GM23338 (cell line): ENCODE measurements around the gene MLC1. TPM values are rescaled to one million over a fixed set of nuclear protein-coding genes. Genes with fewer than 3 reads are reported as not detected.

ENCODE experiments used
- ATAC-seq: fragments of 200-7000 bp; cut with Tn5 transposase; 3 replicates; pipeline ENCODE4 v1.9.1; 2020
- DNase-seq: peaks from one replicate; pipeline ENCODE4 v3.0.0-alpha.2; 2015; ENCODE audit warnings: low spot score
- H2AFZ ChIP-seq: fragments of 200-600 bp; sonication (generic); 2 replicates; pipeline ENCODE4 v1.8.0; 2016; ENCODE audit warnings: antibody characterized with exemption, mild to moderate bottlenecking, moderate library complexity
- H3F3A ChIP-seq: fragments of 200-600 bp; sonication (generic); replicated peaks from 2 replicates; pipeline ENCODE4 v1.8.0; 2017; ENCODE audit warnings: antibody characterized with exemption, mixed run types, low read depth
- H3K27ac ChIP-seq: fragments of 200-600 bp; sonication (generic); 2 replicates; pipeline ENCODE4 v1.6.1; 2016; ENCODE audit warnings: low read depth
- H3K27me3 ChIP-seq: fragments of 200-600 bp; sonication (generic); 2 replicates; pipeline ENCODE4 v1.8.0; 2016; ENCODE audit warnings: mild to moderate bottlenecking, mixed run types, moderate library complexity; ENCODE audit not compliant: insufficient read depth
- H3K36me3 ChIP-seq: fragments of 200-600 bp; sonication (generic); 2 replicates; pipeline ENCODE4 v1.8.0; 2016; ENCODE audit warnings: mild to moderate bottlenecking; ENCODE audit not compliant: insufficient read depth
- H3K4me1 ChIP-seq: fragments of 200-600 bp; sonication (generic); 2 replicates; pipeline ENCODE4 v1.8.0; 2016; ENCODE audit warnings: mild to moderate bottlenecking, moderate library complexity; ENCODE audit not compliant: insufficient read depth
- H3K4me2 ChIP-seq: fragments of 200-600 bp; sonication (generic); 2 replicates; pipeline ENCODE4 v1.7.1; 2017; ENCODE audit warnings: mixed run types
- H3K4me3 ChIP-seq: fragments of 200-600 bp; sonication (generic); 2 replicates; pipeline ENCODE4 v1.6.1; 2016; ENCODE audit warnings: mixed run types
- H3K79me2 ChIP-seq: fragments of 200-600 bp; sonication (generic); replicated peaks from 2 replicates; pipeline ENCODE4 v1.8.0; 2017; ENCODE audit warnings: mild to moderate bottlenecking; ENCODE audit not compliant: insufficient read depth
- H3K9me2 ChIP-seq: fragments of 200-600 bp; sonication (generic); 2 replicates; pipeline ENCODE4 v1.8.0; 2017; ENCODE audit not compliant: insufficient read depth
- H4K20me1 ChIP-seq: fragments of 200-600 bp; sonication (generic); replicated peaks from 2 replicates; pipeline ENCODE4 v1.8.0; 2017; ENCODE audit warnings: mild to moderate bottlenecking; ENCODE audit not compliant: insufficient read depth
- H3K27ac Mint-ChIP-seq: 2 replicates; pipeline ENCODE4 v1.8.0; 2020; ENCODE audit warnings: inconsistent platforms, mild to moderate bottlenecking, moderate library complexity, mixed read lengths
- H3K27me3 Mint-ChIP-seq: 3 replicates; pipeline ENCODE4 v1.8.0; 2022; ENCODE audit warnings: low read depth, mild to moderate bottlenecking, moderate library complexity, mixed read lengths, inconsistent platforms; ENCODE audit not compliant: insufficient read depth, poor library complexity
- H3K36me3 Mint-ChIP-seq: 3 replicates; pipeline ENCODE4 v1.8.0; 2021; ENCODE audit warnings: low read depth, mild to moderate bottlenecking, inconsistent platforms, moderate library complexity, mixed read lengths
- H3K4me1 Mint-ChIP-seq: 3 replicates; pipeline ENCODE4 v1.8.0; 2020; ENCODE audit warnings: mild to moderate bottlenecking, inconsistent platforms, mixed read lengths
- H3K4me3 Mint-ChIP-seq: 3 replicates; pipeline ENCODE4 v1.8.0; 2021; ENCODE audit warnings: moderate library complexity, mild to moderate bottlenecking, inconsistent platforms, mixed read lengths
- H3K9me3 Mint-ChIP-seq: 3 replicates; pipeline ENCODE4 v1.8.0; 2020; ENCODE audit warnings: moderate library complexity, mild to moderate bottlenecking, inconsistent platforms, mixed read lengths
- CREB1 ChIP-seq: fragments of 250-450 bp; sonication (Bioruptor Pico); IDR thresholded peaks from 2 replicates; pipeline ENCODE4 v1.5.0; 2020; ENCODE audit warnings: low read depth, mild to moderate bottlenecking, moderate library complexity
- CTCF ChIP-seq, 2 experiments: fragments of 200-600 bp in 1 of 2; sonication (generic) in 1 of 2; conservative IDR thresholded peaks; 2 replicates each; pipeline versions ENCODE4 v1.5.1 to v1.6.1; 2016 to 2017; ENCODE audit warnings: antibody characterized with exemption in 2 of 2, low read depth in 2 of 2, mild to moderate bottlenecking in 2 of 2, moderate library complexity in 1 of 2
- EZH2 ChIP-seq: fragments of 200-600 bp; sonication (generic); IDR thresholded peaks from one replicate; pipeline ENCODE4 v1.8.0; 2017; ENCODE audit warnings: antibody characterized with exemption, mild to moderate bottlenecking, low read depth; ENCODE audit not compliant: unreplicated experiment
- EZH2phosphoT487 ChIP-seq: fragments of 200-600 bp; sonication (generic); IDR thresholded peaks from one replicate; pipeline ENCODE4 v1.8.1; 2018; ENCODE audit warnings: antibody characterized with exemption; ENCODE audit not compliant: unreplicated experiment
- JUNB ChIP-seq: IDR thresholded peaks from one replicate; pipeline ENCODE4 v1.6.1; 2016; ENCODE audit warnings: antibody characterized with exemption; ENCODE audit not compliant: unreplicated experiment
- NANOG ChIP-seq: IDR thresholded peaks from 2 replicates; pipeline ENCODE4 v1.6.1; 2016; ENCODE audit warnings: antibody characterized with exemption, borderline replicate concordance
- POLR2AphosphoS5 ChIP-seq: IDR thresholded peaks from 2 replicates; pipeline ENCODE4 v1.6.1; 2016; ENCODE audit warnings: antibody characterized with exemption, low read depth
- STAT1 ChIP-seq: IDR thresholded peaks from one replicate; pipeline ENCODE4 v1.6.1; 2016; ENCODE audit warnings: antibody characterized with exemption; ENCODE audit not compliant: unreplicated experiment
- ZNF114 ChIP-seq: fragments of 250-450 bp; sonication (Bioruptor Pico); IDR thresholded peaks from 2 replicates; pipeline ENCODE4 v1.5.0; 2020; ENCODE audit warnings: mild to moderate bottlenecking, moderate library complexity
- ZNF331 ChIP-seq: fragments of 250-450 bp; sonication (Bioruptor Pico); IDR thresholded peaks from 2 replicates; pipeline ENCODE4 v1.5.0; 2020; ENCODE audit warnings: low read depth, mild to moderate bottlenecking, moderate library complexity
- polyA plus RNA-seq: library from polyadenylated mRNA; unstranded; fragments of >200 nt; fragmentation: Nextera tagmentation; extraction: Ambion mirVana; gene quantifications from 2 replicates; pipeline ENCODE4 v1.2.1, GENCODE V29; 2016
- total RNA-seq: library from RNA; depleted of rRNA; stranded (reverse); fragments of >200 nt; shearing (Covaris generic); gene quantifications from 2 replicates; pipeline ENCODE4 v1.2.3, GENCODE V29; 2014
- TF ChIP-seq, protein P1 (sequence below): fragments of 250-450 bp; sonication (Bioruptor Pico); IDR thresholded peaks from 2 replicates; pipeline ENCODE4 v1.5.0; 2020; ENCODE audit warnings: mild to moderate bottlenecking, moderate library complexity
- TF ChIP-seq, protein P2 (sequence below): IDR thresholded peaks from 2 replicates; pipeline ENCODE4 v1.6.1; 2016; ENCODE audit warnings: antibody characterized with exemption
- TF ChIP-seq, protein P3 (sequence below): IDR thresholded peaks from one replicate; pipeline ENCODE4 v1.6.1; 2018; ENCODE audit warnings: antibody characterized with exemption; ENCODE audit not compliant: unreplicated experiment

Gene MLC1
- total and polyA plus RNA-seq, 2 experiments from 2014 or later, result not detected

DNA sequence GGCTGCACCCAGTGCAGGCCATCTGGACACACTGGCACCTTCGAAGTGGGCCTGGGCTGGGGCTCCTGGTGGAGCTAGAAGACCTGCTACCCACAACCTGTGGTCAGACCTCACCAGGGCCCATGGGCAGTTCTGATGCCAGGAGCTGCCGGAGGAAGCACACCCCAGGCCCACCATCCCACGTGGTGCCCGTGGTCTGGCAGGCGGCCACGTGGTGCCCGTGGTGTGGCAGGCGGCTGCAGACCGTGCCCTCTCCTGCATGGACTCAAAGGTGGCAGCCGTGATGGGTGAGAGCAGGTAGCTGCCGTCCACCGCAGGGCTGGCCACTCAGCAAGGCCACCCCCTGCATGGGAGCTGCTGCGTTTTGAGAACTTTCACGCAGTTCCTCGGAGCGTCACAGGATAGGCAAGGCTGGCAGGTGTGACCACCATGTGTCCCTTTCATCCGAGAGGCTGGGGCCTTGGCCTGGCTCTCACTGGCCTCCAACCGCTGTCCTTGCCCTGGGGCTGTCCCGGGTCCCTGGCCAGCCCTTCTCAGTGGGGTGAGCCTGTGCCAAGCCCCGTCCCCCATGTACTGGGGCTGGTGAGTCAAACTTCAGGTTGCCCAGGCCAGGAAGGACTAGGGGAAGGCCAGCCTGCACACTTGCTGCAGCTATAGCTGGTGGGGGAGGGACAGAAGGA, 68.8 kb downstream of the MLC1 start:
- H3K27me3 ChIP-seq, result peaks cover 55% of the 10 kb centered on the region
- H3K4me1 Mint-ChIP-seq, result peaks cover 6% of the 10 kb centered on the region; the same call in 2 of the 3 replicates

More for the DNA sequence above, 68.8 kb downstream of the MLC1 start:
- Histone ChIP-seq H3K4me2 (no peak overlapping the region), H3K9me2 (no peaks in the 10 kb centered on the region), H3F3A (no peaks in the 10 kb centered on the region), H3K36me3 (no peaks in the 10 kb centered on the region), H3K27ac (no peak overlapping the region), H3K79me2 (no peaks in the 10 kb centered on the region), H2AFZ (no peak overlapping the region), H4K20me1 (no peaks in the 10 kb centered on the region), H3K4me1 (no peaks in the 10 kb centered on the region), H3K4me3 (no peak overlapping the region)
- no peaks in the 10 kb centered on the region for H3K36me3 Mint-ChIP-seq
- no peaks in the 10 kb centered on the region for H3K9me3 Mint-ChIP-seq
- no peak overlapping the region for H3K27ac Mint-ChIP-seq
- H3K4me3 Mint-ChIP-seq, result no peak overlapping the region
- peaks cover 29% of the 10 kb centered on the region for H3K27me3 Mint-ChIP-seq
- no peak for ATAC-seq
- no peak for DNase-seq
- TF ChIP-seq JUNB, result no peak
- no peak for TF ChIP-seq EZH2
- no peak for TF ChIP-seq ZNF331 (CRISPR knock-in tag)
- TF ChIP-seq, protein P1, sequence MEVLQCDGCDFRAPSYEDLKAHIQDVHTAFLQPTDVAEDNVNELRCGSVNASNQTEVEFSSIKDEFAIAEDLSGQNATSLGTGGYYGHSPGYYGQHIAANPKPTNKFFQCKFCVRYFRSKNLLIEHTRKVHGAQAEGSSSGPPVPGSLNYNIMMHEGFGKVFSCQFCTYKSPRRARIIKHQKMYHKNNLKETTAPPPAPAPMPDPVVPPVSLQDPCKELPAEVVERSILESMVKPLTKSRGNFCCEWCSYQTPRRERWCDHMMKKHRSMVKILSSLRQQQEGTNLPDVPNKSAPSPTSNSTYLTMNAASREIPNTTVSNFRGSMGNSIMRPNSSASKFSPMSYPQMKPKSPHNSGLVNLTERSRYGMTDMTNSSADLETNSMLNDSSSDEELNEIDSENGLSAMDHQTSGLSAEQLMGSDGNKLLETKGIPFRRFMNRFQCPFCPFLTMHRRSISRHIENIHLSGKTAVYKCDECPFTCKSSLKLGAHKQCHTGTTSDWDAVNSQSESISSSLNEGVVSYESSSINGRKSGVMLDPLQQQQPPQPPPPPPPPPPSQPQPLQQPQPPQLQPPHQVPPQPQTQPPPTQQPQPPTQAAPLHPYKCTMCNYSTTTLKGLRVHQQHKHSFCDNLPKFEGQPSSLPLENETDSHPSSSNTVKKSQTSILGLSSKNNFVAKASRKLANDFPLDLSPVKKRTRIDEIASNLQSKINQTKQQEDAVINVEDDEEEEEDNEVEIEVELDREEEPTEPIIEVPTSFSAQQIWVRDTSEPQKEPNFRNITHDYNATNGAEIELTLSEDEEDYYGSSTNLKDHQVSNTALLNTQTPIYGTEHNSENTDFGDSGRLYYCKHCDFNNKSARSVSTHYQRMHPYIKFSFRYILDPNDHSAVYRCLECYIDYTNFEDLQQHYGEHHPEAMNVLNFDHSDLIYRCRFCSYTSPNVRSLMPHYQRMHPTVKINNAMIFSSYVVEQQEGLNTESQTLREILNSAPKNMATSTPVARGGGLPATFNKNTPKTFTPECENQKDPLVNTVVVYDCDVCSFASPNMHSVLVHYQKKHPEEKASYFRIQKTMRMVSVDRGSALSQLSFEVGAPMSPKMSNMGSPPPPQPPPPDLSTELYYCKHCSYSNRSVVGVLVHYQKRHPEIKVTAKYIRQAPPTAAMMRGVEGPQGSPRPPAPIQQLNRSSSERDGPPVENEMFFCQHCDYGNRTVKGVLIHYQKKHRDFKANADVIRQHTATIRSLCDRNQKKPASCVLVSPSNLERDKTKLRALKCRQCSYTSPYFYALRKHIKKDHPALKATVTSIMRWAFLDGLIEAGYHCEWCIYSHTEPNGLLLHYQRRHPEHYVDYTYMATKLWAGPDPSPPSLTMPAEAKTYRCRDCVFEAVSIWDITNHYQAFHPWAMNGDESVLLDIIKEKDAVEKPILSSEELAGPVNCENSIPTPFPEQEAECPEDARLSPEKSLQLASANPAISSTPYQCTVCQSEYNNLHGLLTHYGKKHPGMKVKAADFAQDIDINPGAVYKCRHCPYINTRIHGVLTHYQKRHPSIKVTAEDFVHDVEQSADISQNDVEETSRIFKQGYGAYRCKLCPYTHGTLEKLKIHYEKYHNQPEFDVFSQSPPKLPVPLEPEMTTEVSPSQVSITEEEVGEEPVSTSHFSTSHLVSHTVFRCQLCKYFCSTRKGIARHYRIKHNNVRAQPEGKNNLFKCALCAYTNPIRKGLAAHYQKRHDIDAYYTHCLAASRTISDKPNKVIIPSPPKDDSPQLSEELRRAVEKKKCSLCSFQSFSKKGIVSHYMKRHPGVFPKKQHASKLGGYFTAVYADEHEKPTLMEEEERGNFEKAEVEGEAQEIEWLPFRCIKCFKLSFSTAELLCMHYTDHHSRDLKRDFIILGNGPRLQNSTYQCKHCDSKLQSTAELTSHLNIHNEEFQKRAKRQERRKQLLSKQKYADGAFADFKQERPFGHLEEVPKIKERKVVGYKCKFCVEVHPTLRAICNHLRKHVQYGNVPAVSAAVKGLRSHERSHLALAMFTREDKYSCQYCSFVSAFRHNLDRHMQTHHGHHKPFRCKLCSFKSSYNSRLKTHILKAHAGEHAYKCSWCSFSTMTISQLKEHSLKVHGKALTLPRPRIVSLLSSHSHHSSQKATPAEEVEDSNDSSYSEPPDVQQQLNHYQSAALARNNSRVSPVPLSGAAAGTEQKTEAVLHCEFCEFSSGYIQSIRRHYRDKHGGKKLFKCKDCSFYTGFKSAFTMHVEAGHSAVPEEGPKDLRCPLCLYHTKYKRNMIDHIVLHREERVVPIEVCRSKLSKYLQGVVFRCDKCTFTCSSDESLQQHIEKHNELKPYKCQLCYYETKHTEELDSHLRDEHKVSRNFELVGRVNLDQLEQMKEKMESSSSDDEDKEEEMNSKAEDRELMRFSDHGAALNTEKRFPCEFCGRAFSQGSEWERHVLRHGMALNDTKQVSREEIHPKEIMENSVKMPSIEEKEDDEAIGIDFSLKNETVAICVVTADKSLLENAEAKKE (CRISPR knock-in tag), result no peak
- TF ChIP-seq STAT1, result no peak
- TF ChIP-seq EZH2phosphoT487, result no peak
- TF ChIP-seq CTCF (conservative IDR thresholded peaks at IDR 0.05; ENCODE audit: low read depth in 2 of 2), result no peak
- no peak for TF ChIP-seq CREB1
- no peak for TF ChIP-seq ZNF114 (CRISPR knock-in tag)
- TF ChIP-seq, protein P2, sequence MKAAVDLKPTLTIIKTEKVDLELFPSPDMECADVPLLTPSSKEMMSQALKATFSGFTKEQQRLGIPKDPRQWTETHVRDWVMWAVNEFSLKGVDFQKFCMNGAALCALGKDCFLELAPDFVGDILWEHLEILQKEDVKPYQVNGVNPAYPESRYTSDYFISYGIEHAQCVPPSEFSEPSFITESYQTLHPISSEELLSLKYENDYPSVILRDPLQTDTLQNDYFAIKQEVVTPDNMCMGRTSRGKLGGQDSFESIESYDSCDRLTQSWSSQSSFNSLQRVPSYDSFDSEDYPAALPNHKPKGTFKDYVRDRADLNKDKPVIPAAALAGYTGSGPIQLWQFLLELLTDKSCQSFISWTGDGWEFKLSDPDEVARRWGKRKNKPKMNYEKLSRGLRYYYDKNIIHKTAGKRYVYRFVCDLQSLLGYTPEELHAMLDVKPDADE, result no peak
- TF ChIP-seq, protein P3, sequence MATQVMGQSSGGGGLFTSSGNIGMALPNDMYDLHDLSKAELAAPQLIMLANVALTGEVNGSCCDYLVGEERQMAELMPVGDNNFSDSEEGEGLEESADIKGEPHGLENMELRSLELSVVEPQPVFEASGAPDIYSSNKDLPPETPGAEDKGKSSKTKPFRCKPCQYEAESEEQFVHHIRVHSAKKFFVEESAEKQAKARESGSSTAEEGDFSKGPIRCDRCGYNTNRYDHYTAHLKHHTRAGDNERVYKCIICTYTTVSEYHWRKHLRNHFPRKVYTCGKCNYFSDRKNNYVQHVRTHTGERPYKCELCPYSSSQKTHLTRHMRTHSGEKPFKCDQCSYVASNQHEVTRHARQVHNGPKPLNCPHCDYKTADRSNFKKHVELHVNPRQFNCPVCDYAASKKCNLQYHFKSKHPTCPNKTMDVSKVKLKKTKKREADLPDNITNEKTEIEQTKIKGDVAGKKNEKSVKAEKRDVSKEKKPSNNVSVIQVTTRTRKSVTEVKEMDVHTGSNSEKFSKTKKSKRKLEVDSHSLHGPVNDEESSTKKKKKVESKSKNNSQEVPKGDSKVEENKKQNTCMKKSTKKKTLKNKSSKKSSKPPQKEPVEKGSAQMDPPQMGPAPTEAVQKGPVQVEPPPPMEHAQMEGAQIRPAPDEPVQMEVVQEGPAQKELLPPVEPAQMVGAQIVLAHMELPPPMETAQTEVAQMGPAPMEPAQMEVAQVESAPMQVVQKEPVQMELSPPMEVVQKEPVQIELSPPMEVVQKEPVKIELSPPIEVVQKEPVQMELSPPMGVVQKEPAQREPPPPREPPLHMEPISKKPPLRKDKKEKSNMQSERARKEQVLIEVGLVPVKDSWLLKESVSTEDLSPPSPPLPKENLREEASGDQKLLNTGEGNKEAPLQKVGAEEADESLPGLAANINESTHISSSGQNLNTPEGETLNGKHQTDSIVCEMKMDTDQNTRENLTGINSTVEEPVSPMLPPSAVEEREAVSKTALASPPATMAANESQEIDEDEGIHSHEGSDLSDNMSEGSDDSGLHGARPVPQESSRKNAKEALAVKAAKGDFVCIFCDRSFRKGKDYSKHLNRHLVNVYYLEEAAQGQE, result no peak
- TF ChIP-seq NANOG, result no peak
- TF ChIP-seq POLR2AphosphoS5, result no peak
